ENCODE data around the gene PLCD1.
A peak's percentile ranks its signal among the peaks of the same experiment; 100 is the strongest.

GRCh38 chr3:38039899-38040261 is 10.4 kb upstream of the PLCD1 start:
- peak in 4 of 6 experiments; percentile 12 to 40 (median 19) for TF ChIP-seq CTCF (IDR thresholded peaks at IDR 0.05)
- no peak for TF ChIP-seq EP300 (IDR thresholded peaks at IDR 0.05)
- no peak for TF ChIP-seq POLR2A (IDR thresholded peaks at IDR 0.05)
